ENCODE measurements around the gene ERI3.

DNA sequence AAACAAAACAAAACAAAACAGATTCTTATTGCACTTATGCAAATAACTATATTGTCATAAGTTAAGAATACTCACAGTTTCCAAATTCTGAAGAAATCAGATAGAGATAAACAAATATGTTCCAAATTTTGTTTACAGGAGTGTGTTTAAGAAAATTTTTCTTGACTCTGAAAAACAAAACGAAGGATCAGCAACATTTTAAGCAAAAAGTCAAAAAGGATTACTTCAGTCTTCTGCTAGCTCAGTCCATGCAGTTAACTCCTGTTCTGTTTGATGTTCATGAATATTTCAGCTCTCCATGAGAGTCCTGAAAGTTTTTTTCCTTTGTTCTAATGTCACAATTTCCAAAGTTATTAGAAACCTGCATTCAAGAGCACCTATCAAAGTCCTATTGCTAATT, 180.4 kb downstream of the ERI3 start:
- TF ChIP-seq, protein P1, sequence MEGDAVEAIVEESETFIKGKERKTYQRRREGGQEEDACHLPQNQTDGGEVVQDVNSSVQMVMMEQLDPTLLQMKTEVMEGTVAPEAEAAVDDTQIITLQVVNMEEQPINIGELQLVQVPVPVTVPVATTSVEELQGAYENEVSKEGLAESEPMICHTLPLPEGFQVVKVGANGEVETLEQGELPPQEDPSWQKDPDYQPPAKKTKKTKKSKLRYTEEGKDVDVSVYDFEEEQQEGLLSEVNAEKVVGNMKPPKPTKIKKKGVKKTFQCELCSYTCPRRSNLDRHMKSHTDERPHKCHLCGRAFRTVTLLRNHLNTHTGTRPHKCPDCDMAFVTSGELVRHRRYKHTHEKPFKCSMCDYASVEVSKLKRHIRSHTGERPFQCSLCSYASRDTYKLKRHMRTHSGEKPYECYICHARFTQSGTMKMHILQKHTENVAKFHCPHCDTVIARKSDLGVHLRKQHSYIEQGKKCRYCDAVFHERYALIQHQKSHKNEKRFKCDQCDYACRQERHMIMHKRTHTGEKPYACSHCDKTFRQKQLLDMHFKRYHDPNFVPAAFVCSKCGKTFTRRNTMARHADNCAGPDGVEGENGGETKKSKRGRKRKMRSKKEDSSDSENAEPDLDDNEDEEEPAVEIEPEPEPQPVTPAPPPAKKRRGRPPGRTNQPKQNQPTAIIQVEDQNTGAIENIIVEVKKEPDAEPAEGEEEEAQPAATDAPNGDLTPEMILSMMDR (IDR thresholded peaks at IDR 0.05) = no peak
- TF ChIP-seq ESRRA (CRISPR knock-in tag; IDR thresholded peaks at IDR 0.05; ENCODE audit: borderline replicate concordance) (no peak), TP53 (CRISPR knock-in tag; IDR thresholded peaks at IDR 0.05) (no peak)
- TF ChIP-seq, protein P2, sequence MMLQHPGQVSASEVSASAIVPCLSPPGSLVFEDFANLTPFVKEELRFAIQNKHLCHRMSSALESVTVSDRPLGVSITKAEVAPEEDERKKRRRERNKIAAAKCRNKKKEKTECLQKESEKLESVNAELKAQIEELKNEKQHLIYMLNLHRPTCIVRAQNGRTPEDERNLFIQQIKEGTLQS (CRISPR knock-in tag; conservative IDR thresholded peaks at IDR 0.05) = no peak

Measured in WTC11 (cell line).